Fibroblast of peridontal ligament (primary cell): ENCODE data around the gene CPNE4.
"Not testable (repeated sequence)": the region's sequence is repeated elsewhere in the genome, so short reads cannot be mapped to it uniquely, and the experiment has no call there.

Experiments used
- DNase-seq: peaks from one replicate; pipeline ENCODE4 v3.0.0-alpha.2; 2010; ENCODE audit errors: extremely low read depth

The CPNE4 gene

GRCh38 chr3:132016061-132017041, 18.5 kb downstream of the CPNE4 start:
- peak; percentile 5 for DNase-seq

GRCh38 chr3:132014105-132014504, 20.7 kb downstream of the CPNE4 start:
- DNase-seq, result no peak

- no peak for DNase-seq
Observed at GRCh38 chr3:132009241-132009640, 25.6 kb downstream of the CPNE4 start.

- no peak for DNase-seq
Observed at GRCh38 chr3:132008837-132009236, 26.0 kb downstream of the CPNE4 start.

- DNase-seq, result no peak
Observed at GRCh38 chr3:132007617-132008016, 27.2 kb downstream of the CPNE4 start.

GRCh38 chr3:132006605-132007204, 28.1 kb downstream of the CPNE4 start:
- DNase-seq, result peak; percentile 48

GRCh38 chr3:132004571-132004970, 30.2 kb downstream of the CPNE4 start:
- peak; percentile 90 for DNase-seq

GRCh38 chr3:132003685-132004084, 31.1 kb downstream of the CPNE4 start:
- no peak for DNase-seq

GRCh38 chr3:132001999-132002398, 32.8 kb downstream of the CPNE4 start:
- no peak for DNase-seq

- no peak for DNase-seq
Observed at GRCh38 chr3:132001036-132001435, 33.8 kb downstream of the CPNE4 start.

- no peak for DNase-seq
Observed at GRCh38 chr3:131998027-131998426, 36.8 kb downstream of the CPNE4 start.

- peak; percentile 16 for DNase-seq
Observed at GRCh38 chr3:131995891-131996290, 38.9 kb downstream of the CPNE4 start.

- DNase-seq, result no peak
Observed at GRCh38 chr3:131989318-131989717, 45.5 kb downstream of the CPNE4 start.

GRCh38 chr3:131988209-131988608, 46.6 kb downstream of the CPNE4 start:
- DNase-seq, result no peak

GRCh38 chr3:131983689-131984088, 51.1 kb downstream of the CPNE4 start:
- no peak for DNase-seq

GRCh38 chr3:131981323-131981722, 53.5 kb downstream of the CPNE4 start:
- no peak for DNase-seq

GRCh38 chr3:131976448-131976847, 58.4 kb downstream of the CPNE4 start:
- DNase-seq, result no peak

GRCh38 chr3:131975047-131975446, 59.8 kb downstream of the CPNE4 start:
- DNase-seq, result no peak

GRCh38 chr3:131973731-131974130, 61.1 kb downstream of the CPNE4 start:
- DNase-seq, result peak; percentile 23

GRCh38 chr3:131972550-131972949, 62.3 kb downstream of the CPNE4 start:
- no peak for DNase-seq

GRCh38 chr3:131972091-131972490, 62.7 kb downstream of the CPNE4 start:
- DNase-seq, result peak; percentile 8

GRCh38 chr3:131963442-131963841, 71.4 kb downstream of the CPNE4 start:
- DNase-seq, result not testable (repeated sequence)

- no peak for DNase-seq
Observed at GRCh38 chr3:131962982-131963381, 71.8 kb downstream of the CPNE4 start.
